NCI-H1092 treated with DMSO at 0.1 percent for 48 hours (cell line): Measurements from ENCODE around the gene DECR2.
"Not testable (repeated sequence)": the region's sequence is repeated elsewhere in the genome, so short reads cannot be mapped to it uniquely, and the experiment has no call there.

ENCODE experiments used
- DNase-seq: peaks from one replicate; lab custom pipeline; 2025; lab: John Stamatoyannopoulos, UW

The DECR2 gene

DNA sequence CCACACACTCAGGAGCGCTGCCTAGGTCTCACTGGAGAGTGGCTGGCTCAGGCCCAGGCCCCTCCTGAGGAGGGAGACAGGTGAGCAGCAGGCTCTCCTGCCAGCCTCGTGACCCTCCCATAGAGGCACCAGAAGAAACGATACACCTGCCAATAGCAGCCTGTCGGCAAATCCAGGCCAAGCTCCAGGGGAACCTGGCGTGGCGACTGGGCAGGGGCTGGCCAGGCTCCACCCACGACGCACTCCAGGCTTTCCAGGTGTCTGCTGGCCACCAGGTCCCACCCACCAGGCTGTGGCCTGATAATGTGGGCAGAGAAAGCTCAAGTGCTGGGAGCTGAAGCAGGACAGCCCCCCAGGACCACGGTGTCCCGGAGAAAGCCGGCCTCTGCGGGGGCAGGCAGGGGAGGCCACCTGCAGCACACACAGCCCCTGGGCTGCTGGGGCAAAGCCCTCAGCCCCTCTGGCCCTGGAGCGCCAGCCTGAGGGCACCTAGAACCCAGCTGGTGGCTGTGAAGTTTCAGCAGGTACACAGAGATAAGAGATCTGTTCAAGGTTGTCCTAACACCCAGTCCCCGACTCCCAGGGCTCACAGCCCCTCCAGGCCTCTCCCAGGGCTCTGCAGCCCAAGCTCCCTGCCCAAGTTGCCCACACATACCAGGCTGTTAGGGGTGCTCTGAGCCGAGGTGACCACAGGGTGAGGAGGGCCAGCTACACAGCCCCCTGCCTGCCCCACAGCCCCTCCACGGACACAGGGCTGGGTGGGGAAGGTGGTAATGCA, 22.3 kb upstream of the DECR2 start:
- DNase-seq: peak; percentile 42

DNA sequence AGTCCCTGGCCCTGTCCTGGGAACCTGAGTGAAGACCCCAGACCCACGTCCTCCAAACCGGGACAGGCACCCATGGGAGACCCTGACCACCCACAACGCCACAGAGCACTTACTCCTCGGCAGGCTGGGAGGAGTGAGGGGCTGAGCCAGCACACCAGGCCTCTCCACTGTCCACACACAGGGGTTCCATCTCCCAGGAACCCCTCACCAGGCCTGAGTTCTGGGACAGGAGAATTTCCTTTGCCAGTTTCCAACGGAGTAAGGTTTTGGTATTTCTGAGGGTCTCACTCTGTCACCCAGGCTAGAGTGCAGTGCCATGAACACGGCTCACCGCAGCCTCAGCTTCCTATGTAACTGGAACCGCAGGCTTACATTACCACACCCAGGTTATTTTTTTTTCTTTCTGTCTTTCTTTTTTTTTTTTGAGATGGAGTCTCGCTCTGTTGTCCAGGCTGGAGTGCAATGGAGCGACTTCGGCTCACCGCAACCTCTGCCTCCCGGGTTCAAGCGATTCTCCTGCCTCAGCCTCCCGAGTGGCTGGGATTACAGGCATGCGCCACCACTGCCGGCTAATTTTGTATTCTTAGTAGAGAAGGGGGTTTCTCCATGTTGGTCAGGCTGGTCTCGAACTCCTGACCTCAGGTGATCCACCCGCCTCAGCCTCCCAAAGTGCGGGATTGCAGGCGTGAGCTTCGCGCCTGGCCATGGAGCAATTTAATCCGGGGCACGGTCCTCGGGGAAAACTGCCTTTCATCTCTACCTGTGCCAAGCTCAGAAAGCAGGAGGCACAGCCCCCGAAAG, 21.5 kb upstream of the DECR2 start:
- no peak for DNase-seq

DNA sequence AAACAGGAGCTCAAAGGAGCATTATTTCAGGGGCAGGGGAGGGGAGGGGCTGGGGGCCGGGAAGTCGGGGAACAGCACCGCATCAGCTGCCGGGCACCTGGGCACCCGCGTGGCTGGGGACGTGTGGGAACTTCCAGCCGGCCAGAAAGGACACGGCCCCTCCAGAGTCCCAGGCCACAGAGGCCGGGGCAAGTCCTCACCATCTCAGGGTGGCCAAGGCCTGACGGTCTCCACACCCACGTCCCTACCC, 21.0 kb upstream of the DECR2 start:
- DNase-seq: no peak

DNA sequence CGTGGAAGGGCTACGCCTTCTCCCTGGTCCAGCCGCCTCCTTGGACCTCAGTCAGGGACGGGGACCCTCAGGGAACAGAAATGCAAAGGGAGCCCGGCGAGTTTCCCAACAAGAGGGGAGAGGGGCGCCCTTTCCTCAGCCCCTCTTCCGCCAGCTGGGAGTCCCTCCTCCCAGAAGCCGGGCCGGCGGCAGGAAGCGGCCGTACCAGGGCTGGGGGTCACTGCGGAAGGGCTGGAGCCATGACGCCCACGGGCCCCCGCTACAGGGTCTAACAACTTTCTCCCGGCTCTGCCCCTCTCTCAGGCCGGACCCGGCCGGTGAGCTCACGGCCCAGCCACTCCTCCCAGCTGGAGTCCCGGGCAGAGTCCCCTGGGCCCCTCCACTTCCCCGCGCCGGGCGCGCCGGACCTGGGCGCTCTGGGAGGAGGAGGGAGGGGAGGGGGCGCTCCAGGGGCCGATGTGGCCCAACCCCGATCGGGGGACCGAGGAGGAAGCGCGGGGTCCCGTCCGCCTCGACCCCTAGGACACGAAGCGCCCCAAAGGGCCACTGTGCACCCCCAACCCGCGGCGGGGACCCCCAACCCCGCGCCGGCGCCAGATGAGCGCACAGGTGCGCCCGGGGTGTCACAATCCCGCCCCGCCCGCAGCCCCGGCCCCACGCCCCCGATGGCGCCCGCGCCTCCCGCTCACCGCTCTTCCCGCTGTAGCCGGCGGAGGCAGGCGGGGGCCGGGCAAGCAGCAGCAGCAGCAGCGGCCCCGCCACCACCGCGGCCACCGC, 20.5 kb upstream of the DECR2 start:
- no peak for DNase-seq

DNA sequence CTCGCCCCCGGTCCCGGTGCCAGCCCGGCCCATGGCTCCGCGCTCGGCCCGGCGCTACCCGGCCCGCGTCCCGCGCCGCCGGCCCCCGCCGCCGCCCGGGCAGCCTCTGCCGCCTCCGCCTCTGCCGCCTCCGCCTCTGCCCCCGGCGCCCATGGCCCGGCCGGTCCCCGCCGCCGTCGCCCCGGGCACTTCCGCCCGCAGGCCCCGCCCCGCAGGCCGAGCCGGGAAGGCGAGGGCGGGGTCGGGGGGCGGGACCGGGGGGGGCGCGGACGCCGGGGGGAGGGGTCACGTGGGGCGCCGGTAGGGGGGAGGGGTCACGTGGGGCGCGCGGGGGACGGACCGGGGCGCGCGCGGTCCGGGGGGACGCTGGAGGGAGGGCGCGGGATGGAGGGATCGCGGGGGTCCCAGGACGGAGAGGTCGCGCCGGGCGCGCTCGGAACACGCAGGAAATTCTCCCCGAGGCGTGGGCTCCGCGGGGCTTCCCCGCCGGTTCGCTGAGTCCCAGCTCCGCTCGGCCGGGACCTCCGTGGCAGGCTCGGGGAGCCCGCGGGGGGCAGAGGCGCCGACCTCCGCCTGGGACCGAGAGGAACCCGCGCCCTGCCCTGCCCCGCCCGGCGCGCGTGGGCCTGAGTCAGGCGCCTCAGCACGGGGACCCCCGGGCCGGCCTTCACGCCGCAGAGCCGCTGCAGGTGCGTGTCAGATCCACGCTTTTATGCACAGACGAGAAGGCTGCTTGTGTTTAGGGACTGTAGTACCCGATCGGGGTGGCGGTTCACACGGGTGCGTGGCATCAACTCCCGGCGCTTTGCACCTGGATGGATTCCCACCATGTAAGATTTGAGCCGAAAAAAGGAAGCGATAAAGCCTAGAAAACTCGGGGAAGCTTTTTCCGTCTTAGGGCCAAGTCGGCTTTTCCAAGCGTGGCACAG, 19.6 kb upstream of the DECR2 start, which contains the start of gene PGAP6:
TSS of gene PGAP6 (minus strand) at position 190 of the 929 bp plus-strand sequence. CDS start at position 33, 157 bp downstream.
- peak; percentile 39 for DNase-seq

DNA sequence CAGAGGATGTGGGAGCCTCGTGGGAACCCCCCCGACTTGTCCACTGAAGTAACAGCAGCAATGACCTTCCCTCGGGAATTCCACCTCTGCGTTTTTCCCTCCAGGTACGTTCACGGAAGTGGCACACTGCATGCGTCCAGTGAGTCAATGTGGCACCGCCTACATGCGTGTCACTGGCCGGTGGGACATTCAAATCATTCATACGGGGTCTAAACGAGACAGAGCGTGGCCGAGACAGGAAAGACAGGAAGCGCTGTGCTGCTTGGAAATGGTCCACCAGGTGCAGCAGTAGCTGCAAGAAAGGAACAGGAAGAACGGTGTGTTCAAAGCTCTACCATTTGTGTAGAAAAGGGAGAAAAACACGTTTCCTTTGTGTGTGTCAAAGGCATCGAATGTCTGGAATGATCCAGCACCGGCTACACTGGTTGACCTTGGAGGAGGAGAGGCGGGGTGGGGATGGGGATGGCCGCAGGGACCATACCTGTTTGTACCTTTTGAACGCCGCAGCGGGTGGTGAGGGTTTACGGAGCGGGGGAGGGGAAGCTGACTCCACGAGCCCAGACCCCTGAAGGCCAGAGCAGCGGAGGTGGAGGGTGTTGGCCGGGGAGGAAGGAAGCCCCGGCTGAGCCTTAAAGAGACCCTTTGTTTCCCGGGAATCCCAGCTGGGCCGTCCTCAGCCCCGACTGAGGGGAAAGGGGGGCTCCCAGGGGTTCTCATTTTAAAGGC, 18.2 kb upstream of the DECR2 start:
- no peak for DNase-seq

DNA sequence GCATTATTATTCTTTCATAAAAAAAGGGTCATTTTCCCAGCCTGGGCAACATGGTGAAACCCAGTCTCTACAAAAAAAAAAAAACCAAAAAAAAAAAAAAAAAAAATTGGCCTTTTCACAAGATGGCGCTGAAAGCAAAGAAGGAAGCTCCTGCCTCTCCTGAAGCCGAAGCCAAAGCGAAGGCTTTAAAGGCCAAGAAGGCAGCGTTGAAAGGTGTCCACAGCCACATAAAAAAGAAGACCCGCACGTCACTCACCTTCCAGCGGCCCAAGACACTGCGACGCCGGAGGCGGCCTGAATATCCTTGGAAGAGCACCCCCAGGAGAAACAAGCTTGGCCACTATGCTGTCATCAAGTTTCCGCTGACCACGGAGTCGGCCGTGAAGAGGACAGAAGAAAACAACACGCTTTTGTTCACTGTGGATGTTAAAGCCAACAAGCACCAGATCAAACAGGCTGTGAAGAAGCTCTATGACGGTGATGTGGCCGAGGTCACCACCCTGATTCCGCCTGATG, 15.0 kb upstream of the DECR2 start:
- no peak for DNase-seq

DNA sequence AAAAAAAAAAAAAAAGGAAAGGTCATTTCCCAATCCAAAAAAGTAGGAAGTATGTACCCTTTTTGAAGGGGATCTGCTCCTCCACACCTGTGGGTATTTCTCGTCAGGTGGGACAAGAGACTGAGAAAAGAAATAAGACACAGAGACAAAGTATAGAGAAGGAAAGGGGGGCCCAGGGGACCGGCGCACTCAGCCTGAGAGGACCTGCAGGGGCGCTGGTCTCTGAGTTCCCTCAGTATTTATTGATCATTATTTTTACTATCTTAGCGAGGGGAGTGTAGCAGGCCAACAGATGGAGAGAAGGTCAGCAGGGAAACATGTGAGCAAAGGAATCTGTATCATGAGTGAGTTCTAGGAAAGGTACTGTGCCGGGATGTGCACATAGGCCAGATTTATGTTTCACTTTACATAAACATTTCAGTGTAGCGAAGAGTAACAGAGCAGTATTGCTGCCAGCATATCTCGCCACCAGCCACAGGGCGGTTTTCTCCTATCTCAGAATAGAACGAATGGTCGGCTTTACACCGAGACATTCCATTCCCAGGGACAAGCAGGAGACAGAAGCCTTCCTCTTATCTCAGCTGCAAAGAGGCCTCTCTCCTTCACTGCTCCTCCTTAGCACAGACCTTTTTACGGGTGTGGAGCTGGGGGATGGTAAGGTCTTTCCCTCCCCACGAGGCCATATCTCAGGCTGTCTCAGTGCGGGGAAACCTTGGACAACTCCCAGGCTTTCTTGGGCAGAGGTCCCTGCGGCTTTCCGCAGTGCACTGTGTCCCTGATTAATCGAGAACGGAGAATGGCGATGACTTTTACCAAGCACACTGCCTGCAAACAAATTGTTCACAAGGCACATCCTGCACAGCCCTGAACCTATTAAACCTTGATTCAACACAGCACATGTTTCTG, 13.7 kb upstream of the DECR2 start:
- not testable (repeated sequence) for DNase-seq

DNA sequence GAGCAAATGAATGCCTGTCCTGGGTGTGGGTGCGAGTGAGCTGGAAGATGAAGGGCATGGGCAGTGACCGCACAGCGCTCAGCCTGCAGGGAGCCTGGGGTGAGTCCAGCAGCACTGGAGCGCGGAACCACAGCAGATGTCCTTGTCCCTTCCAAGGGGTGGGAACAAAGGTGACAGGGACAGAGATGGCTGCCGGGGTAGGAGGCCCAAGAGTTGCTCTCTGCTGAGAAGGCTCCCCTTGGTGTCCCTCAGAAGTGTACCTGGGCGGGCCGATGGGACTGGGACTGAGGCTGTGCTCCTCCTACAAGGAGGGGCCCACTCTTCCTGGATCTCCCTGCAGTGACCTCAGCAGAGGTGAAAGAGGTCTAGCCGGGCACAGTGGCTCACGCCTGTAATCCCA, 12.3 kb upstream of the DECR2 start:
- DNase-seq: no peak

DNA sequence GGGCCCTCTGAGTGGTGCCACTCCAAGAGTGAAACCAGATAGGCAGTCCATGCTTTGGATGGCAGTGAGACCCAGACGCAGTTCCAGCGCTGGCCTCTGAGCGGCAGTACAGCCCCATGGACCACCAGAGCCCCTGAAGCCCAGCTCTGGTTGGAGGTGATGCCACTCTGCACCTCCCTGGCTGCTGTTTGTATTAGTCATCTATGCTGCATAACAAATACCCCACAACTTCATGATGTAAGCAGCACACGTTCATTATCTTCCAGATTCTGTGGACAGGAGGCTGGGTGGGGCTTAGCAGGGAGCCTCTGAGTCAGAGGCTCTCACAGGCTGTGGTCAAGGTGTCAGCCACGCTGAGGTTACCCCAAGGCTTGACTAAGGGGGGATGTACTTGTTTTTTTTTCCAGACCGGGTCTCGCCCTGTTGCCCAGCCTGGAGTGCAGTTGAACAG, 9.8 kb upstream of the DECR2 start:
- peak; percentile 41 for DNase-seq

DNA sequence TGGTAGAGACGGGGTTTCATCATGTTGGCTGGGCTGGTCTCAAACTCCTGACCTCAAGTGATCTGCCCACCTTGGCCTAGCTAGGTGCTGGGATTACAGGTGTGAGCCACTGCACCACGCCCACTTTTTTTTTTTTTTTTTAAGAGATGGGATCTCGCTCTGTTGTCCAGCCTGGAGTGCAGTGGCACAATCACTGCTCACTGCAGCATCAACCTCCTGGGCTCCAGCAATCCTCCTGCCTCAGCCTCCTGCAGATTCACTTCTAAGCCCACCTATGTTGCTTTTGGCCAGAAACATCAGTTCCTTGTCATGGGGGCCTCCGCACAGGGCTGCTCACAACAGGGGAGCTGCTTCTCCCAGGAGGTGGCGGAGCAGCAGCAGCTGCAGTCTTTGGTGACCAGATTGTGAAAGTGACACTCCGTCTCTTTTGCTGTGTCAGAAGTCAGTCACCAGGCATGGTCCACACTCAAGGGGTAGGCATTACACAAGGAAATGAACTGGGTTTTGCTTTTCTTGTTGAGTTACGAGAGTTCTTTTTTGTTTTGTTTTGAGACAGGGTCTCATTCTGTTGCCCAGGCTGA, 9.1 kb upstream of the DECR2 start:
- no peak for DNase-seq

DNA sequence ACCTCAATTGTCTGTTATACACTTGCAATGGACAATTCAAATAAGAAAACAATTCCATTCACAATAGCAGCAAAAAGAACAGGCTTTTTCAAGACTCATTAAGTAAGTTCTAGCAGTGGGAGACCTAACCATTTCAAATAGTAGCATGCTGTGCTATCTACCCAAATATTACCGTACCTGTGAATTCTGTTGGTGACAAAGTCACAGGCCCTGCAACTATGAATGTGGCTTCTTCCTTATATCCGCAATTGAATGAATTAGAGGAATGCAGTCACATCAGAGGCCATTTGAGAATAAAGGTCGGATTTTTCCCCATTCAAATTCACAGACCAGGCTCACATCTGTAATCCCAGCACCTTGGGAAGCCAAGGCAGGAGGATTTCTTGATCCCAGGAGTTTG, 5.5 kb upstream of the DECR2 start:
- DNase-seq: peak; percentile 55

DNA sequence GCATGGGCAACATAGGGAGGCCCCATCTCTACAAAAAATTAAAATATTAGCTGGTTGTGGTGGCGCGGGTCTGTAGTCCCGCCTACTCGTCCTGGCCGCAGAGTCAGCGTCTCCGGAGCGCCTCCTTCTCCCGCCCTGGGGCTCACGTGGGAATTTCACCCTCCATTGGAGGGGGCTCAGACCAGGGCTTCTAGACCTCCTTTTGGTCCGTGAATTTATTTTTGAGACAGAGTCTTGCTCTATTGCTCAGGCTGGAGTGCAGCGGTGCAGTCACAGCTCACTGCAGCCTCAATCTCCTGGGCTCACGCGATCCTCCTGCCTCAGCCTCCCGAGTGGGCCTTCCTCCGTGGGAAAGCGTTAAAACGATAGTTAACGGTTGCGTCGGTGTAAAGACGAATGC, 5.1 kb upstream of the DECR2 start:
- peak; percentile 55 for DNase-seq

DNA sequence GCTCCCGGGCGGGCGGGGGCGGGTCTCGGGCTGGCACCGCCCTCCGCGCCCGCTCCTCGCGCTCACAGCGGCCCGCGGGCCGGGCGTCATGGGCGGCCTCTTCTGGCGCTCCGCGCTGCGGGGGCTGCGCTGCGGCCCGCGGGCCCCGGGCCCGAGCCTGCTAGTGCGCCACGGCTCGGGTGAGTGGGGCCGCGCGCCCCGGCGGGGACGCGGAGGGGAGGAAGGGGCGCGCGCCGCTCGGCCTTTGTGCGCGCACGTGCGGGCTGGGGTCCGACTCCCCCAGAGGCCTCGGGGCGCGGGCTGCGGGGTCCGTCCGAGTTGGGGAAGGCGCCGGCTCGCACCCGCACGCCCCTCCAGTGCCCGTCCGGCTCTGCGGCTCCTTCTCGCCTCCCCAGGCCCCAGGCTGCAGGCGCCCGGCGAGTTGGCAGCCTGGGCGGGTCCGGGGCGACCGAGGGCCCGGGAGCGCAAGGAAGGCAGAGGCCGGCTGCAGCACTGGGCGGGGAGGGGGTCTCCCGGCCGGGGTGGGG, 4.5 kb upstream of the DECR2 start, which contains the start of gene NME4:
TSS of gene NME4 (plus strand) at position 65 of the 527 bp plus-strand sequence. CDS start at position 89, 24 bp downstream.
- DNase-seq: peak; percentile 37

DNA sequence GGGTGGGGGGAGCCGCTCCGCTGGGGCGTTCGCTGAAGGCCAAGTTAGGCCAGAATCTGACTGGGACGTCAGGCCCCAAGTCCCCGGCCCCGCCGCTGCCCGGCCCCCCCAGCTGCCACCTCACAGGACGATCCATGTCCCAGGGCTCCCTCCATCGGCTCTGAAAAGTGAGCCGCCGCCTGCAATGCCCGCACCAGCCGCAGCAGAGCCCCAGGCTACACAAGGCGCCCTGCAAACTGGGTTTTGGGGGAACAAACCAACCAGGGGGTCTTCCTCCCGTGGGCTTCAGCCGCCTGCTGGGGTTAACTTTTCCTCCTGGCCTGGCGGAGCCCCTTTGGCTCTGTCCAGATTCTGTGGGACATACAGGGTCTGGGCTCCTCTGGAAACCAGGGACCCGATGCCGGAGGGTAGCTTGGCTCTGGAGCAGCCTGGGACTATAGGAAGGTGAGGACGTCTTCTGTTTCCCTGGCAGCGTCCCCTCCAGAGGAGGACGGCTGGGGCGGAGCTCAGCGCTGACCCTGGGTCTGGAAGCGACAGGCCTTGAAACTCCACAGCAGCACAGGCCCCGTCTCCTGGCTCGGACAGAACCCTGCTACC, 3.9 kb upstream of the DECR2 start:
- DNase-seq: no peak

DNA sequence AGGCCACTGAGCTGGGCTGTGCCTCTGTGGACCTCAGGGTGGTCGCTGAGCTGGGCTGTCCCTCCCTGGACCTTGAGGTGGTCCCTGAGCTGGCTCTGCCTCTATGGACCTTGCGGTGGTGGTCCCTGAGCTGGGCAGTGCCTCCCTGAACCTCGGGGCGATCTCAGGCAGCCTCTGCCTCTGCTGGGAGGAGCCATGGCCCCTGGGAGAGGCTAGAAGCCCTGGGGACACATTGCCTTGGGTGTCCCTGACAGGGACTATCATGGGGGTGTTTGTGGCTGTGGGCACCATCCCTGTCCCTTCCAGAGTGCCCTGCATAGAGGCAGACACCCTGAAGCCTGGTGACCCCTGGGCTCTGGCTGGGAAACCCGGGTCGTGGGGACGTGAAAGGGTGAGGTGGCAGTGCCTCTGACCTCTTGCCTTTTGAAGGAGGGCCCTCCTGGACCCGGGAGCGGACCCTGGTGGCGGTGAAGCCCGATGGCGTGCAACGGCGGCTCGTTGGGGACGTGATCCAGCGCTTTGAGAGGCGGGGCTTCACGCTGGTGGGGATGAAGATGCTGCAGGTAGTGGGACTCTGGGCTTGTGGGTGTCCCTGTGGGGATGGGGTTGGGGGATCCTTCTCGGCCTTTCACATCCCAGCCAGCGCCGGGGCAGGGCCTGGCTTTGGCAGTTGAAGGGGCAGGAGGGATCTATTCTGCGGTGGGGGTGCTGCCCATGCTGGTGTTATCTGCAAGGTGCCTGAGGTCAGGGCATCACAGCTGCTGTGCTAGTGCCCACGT, 2.9 kb upstream of the DECR2 start:
- no peak for DNase-seq

DNA sequence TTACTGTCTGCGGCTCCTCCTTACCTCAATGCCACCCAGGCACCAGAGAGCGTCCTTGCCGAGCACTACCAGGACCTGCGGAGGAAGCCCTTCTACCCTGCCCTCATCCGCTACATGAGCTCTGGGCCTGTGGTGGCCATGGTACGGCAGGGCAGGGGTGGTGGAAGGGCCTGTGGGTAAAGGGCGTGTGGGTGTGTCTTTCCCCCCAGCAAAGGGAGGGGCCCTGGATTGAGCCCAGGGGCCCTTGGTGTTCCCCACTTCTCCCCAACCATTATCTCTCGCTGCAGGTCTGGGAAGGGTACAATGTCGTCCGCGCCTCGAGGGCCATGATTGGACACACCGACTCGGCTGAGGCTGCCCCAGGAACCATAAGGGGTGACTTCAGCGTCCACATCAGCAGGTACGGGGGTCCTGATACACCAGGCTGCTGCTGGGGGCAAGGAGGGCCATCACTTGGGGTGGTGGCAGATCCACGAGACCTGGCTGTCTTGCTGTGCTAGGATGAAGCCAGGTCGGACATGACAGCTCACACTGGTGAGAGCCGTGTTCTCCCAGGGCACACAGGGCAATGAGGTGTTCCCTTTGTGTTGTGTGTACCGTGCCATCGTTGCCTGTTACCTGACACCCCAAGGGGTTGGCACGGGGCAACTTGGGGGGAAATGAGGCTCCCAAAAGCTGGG, 2.2 kb upstream of the DECR2 start:
- DNase-seq: no peak
